IMR-90 (cell line): ENCODE measurements around the gene LRIT1.

Experiments
- CEBPB ChIP-seq: IDR thresholded peaks from 2 replicates; pipeline ENCODE4 v1.6.1; 2012; ENCODE audit warnings: low read depth, low read length, improper control_type of control experiment
- CTCF ChIP-seq: conservative IDR thresholded peaks from 2 replicates; pipeline ENCODE4 v1.5.1; 2012; ENCODE audit warnings: mild to moderate bottlenecking, low read depth, low read length, improper control_type of control experiment
- MAFK ChIP-seq: IDR thresholded peaks from 2 replicates; pipeline ENCODE4 v1.6.1; 2012; ENCODE audit warnings: low read depth, low read length, improper control_type of control experiment

GRCh38 chr10:84226616-84227015, 14.7 kb downstream of the LRIT1 start:
- TF ChIP-seq CTCF: no peak
- no peak for TF ChIP-seq MAFK
- TF ChIP-seq CEBPB: no peak
